H1 (cell line): ENCODE results near the gene JMJD8. TPM values are rescaled to one million over a fixed set of nuclear protein-coding genes. Genes with fewer than 3 reads are reported as not detected.

ENCODE experiments used
- CTCF ChIA-PET: fragments of 300-600 bp; sonication (Branson Sonifier 250); formaldehyde crosslinking; loops from one replicate; lab custom pipeline; 2021; ENCODE audit not compliant: partially characterized antibody; lab: Charles Lee
- POLR2A ChIA-PET: fragments of 300-600 bp; sonication (Branson Sonifier 250); formaldehyde crosslinking; loops from one replicate; lab custom pipeline; 2021; ENCODE audit warnings: inconsistent platforms; ENCODE audit not compliant: partially characterized antibody; lab: Charles Lee
- DNase-seq, 2 experiments: peaks; one replicate each; pipeline versions ENCODE4 v3.0.0 to v3.0.0-alpha.2; 2010 to 2022; ENCODE audit warnings: low spot score in 2 of 2, low read depth in 1 of 2, mixed read lengths in 1 of 2
- FAIRE-seq: peaks from 2 replicates; lab custom pipeline; 2011; peaks lifted over from hg19 to GRCh38; lab: Jason Lieb, UNC
- H2AFZ ChIP-seq: 2 replicates; pipeline ENCODE4 v1.8.1; 2012; ENCODE audit warnings: low read length, inconsistent platforms
- H2AK5ac ChIP-seq: 2 replicates; pipeline ENCODE4 v1.6.1; 2013; ENCODE audit warnings: low read depth, low read length
- H2BK120ac ChIP-seq: replicated peaks from 2 replicates; pipeline ENCODE3; 2013; ENCODE audit warnings: low read depth, low read length, inconsistent platforms
- H2BK12ac ChIP-seq: 2 replicates; pipeline ENCODE4 v1.6.1; 2013; ENCODE audit warnings: low read depth, low read length
- H2BK15ac ChIP-seq: 2 replicates; pipeline ENCODE4 v1.6.1; 2013; ENCODE audit warnings: low read length
- H2BK20ac ChIP-seq: 2 replicates; pipeline ENCODE4 v1.6.1; 2013; ENCODE audit warnings: low read length
- H2BK5ac ChIP-seq: 2 replicates; pipeline ENCODE4 v1.6.1; 2013; ENCODE audit warnings: low read depth, low read length
- H3K14ac ChIP-seq: 2 replicates; pipeline ENCODE4 v1.6.1; 2013; ENCODE audit warnings: inconsistent platforms; ENCODE audit not compliant: insufficient read length
- H3K18ac ChIP-seq: 2 replicates; pipeline ENCODE4 v1.6.1; 2013; ENCODE audit warnings: low read length; ENCODE audit errors: extremely low read depth
- H3K23ac ChIP-seq: 2 replicates; pipeline ENCODE4 v1.6.1; 2013; ENCODE audit warnings: inconsistent platforms; ENCODE audit not compliant: insufficient read length
- H3K23me2 ChIP-seq: 2 replicates; pipeline ENCODE4 v1.6.1; 2013; ENCODE audit warnings: low read depth, low read length
- H3K27ac ChIP-seq: 2 replicates; pipeline ENCODE4 v1.6.1; 2011; ENCODE audit warnings: low read depth, low read length, inconsistent platforms
- H3K27me3 ChIP-seq, 4 experiments: replicated peaks in 1 of 4; 1 replicate in 1 of 4; 2 replicates in 3 of 4; pipeline versions ENCODE4 v1.6.1 to v1.8.1; 2011 to 2013; ENCODE audit warnings: low read length in 3 of 4, mild to moderate bottlenecking in 3 of 4, inconsistent platforms in 2 of 4, mixed read lengths in 2 of 4, moderate library complexity in 1 of 4; ENCODE audit not compliant: control insufficient read depth in 3 of 4, insufficient read depth in 3 of 4; ENCODE audit errors: extremely low read depth in 1 of 4
- H3K36me3 ChIP-seq, 4 experiments: 2 replicates each; pipeline versions ENCODE4 v1.6.1 to v1.8.1; 2011 to 2013; ENCODE audit warnings: mild to moderate bottlenecking in 4 of 4, low read length in 3 of 4, moderate library complexity in 2 of 4, control low read depth in 1 of 4, inconsistent platforms in 1 of 4; ENCODE audit not compliant: insufficient read depth in 4 of 4, control insufficient read depth in 2 of 4
- H3K4ac ChIP-seq: replicated peaks from 2 replicates; pipeline ENCODE3; 2013; ENCODE audit warnings: low read length, low read depth, mixed read lengths, inconsistent platforms; ENCODE audit not compliant: insufficient read length
- H3K4me1 ChIP-seq, 4 experiments: replicated peaks in 1 of 4; 1 replicate in 1 of 4; 2 replicates in 3 of 4; pipeline versions ENCODE4 v1.6.1 to v1.8.1; 2011 to 2013; ENCODE audit warnings: low read length in 3 of 4, inconsistent platforms in 2 of 4, mixed read lengths in 1 of 4; ENCODE audit not compliant: insufficient read depth in 4 of 4, control insufficient read depth in 3 of 4
- H3K4me2 ChIP-seq, 2 experiments: 2 replicates each; pipeline versions ENCODE4 v1.6.1 to v1.8.1; 2011 to 2013; ENCODE audit warnings: low read depth in 2 of 2, low read length in 2 of 2, control low read depth in 1 of 2, inconsistent platforms in 1 of 2, mild to moderate bottlenecking in 1 of 2; ENCODE audit not compliant: insufficient read depth in 1 of 2
- H3K4me3 ChIP-seq, 4 experiments: fragments of 200-600, 300-600 bp in 1 of 4; sonication (generic), shearing (Covaris generic), sonication (Bioruptor Twin) in 1 of 4; 2 replicates each; pipeline versions ENCODE4 v1.5.1 to v1.8.1; 2011 to 2016; ENCODE audit warnings: low read length in 4 of 4, low read depth in 3 of 4, control low read depth in 2 of 4, inconsistent platforms in 2 of 4, mild to moderate bottlenecking in 2 of 4, mixed read lengths in 1 of 4, moderate library complexity in 1 of 4; ENCODE audit not compliant: insufficient read depth in 2 of 4; ENCODE audit errors: extremely low read depth in 1 of 4
- H3K56ac ChIP-seq: replicated peaks from 2 replicates; pipeline ENCODE3; 2013; ENCODE audit warnings: low read depth, mild to moderate bottlenecking, mixed read lengths, low read length, inconsistent platforms; ENCODE audit not compliant: insufficient read length
- H3K79me1 ChIP-seq: 2 replicates; pipeline ENCODE4 v1.6.1; 2013; ENCODE audit warnings: low read depth, low read length, control low read depth
- H3K79me2 ChIP-seq, 2 experiments: 2 replicates each; pipeline versions ENCODE4 v1.6.1 to v1.8.1; 2012 to 2013; ENCODE audit warnings: low read length in 2 of 2, mild to moderate bottlenecking in 2 of 2, inconsistent platforms in 1 of 2; ENCODE audit not compliant: insufficient read depth in 2 of 2, control insufficient read depth in 1 of 2
- H3K9ac ChIP-seq, 4 experiments: replicated peaks in 1 of 4; 1 replicate in 1 of 4; 2 replicates in 3 of 4; pipeline versions ENCODE4 v1.6.1 to v1.8.1; 2011 to 2013; ENCODE audit warnings: low read depth in 3 of 4, low read length in 3 of 4, control low read depth in 2 of 4, mild to moderate bottlenecking in 2 of 4, moderate library complexity in 2 of 4, inconsistent platforms in 1 of 4; ENCODE audit errors: extremely low read depth in 1 of 4
- H3K9me3 ChIP-seq, 2 experiments: 2 replicates each; pipeline versions ENCODE4 v1.6.1 to v1.8.1; 2012 to 2013; ENCODE audit warnings: mild to moderate bottlenecking in 2 of 2, moderate library complexity in 2 of 2, control low read depth in 1 of 2, inconsistent platforms in 1 of 2, low read depth in 1 of 2, low read length in 1 of 2, mixed read lengths in 1 of 2; ENCODE audit not compliant: insufficient read depth in 2 of 2
- H4K20me1 ChIP-seq, 2 experiments: replicated peaks in 1 of 2; 2 replicates each; pipeline versions ENCODE3 to v1.8.1; 2011 to 2013; ENCODE audit warnings: inconsistent platforms in 2 of 2, low read length in 2 of 2, mild to moderate bottlenecking in 1 of 2; ENCODE audit not compliant: insufficient read depth in 2 of 2, control insufficient read depth in 1 of 2
- H4K5ac ChIP-seq: 2 replicates; pipeline ENCODE4 v1.6.1; 2013; ENCODE audit warnings: low read length, low read depth, mixed read lengths, inconsistent platforms; ENCODE audit not compliant: insufficient read length
- H4K8ac ChIP-seq: 2 replicates; pipeline ENCODE4 v1.8.0; 2013; ENCODE audit warnings: mild to moderate bottlenecking, moderate library complexity, low read length, inconsistent platforms; ENCODE audit not compliant: insufficient read depth; ENCODE audit errors: extremely low read depth
- H4K91ac ChIP-seq: replicated peaks from 2 replicates; pipeline ENCODE3; 2013; ENCODE audit warnings: low read length, mixed read lengths, inconsistent platforms; ENCODE audit not compliant: insufficient read length
- BCL11A ChIP-seq, 2 experiments: IDR thresholded peaks; one replicate each; pipeline ENCODE4 v1.6.1; 2011; ENCODE audit warnings: low read depth in 2 of 2, low read length in 2 of 2, mild to moderate bottlenecking in 2 of 2
- CHD2 ChIP-seq: IDR thresholded peaks from 2 replicates; pipeline ENCODE4 v1.6.1; 2012; ENCODE audit warnings: low read length, improper control_type of control experiment
- HDAC6 ChIP-seq: IDR thresholded peaks from one replicate; pipeline ENCODE4 v1.7.1; 2012; ENCODE audit warnings: low read depth, mild to moderate bottlenecking, inconsistent platforms, low read length, moderate library complexity
- KDM1A ChIP-seq: fragments of 200-600, 300-600 bp; sonication (generic); IDR thresholded peaks from 2 replicates; pipeline ENCODE4 v1.7.1; 2016; ENCODE audit warnings: mild to moderate bottlenecking, low read length, borderline replicate concordance
- KDM5A ChIP-seq: fragments of 200-600 bp; IDR thresholded peaks from 2 replicates; pipeline ENCODE4 v1.7.1; 2012; ENCODE audit warnings: mild to moderate bottlenecking, low read length, inconsistent platforms, mixed read lengths
- POU5F1 ChIP-seq: IDR thresholded peaks from 2 replicates; pipeline ENCODE4 v1.6.1; 2011; ENCODE audit warnings: low read depth, mild to moderate bottlenecking, low read length, moderate library complexity
- RBBP5 ChIP-seq: IDR thresholded peaks from 2 replicates; pipeline ENCODE4 v1.7.1; 2012; ENCODE audit warnings: low read depth, mild to moderate bottlenecking, inconsistent platforms, low read length, moderate library complexity, borderline replicate concordance
- SIN3A ChIP-seq, 2 experiments: IDR thresholded peaks in 1 of 2; conservative IDR thresholded peaks in 1 of 2; 2 replicates each; pipeline ENCODE4 v1.6.1; 2011 to 2012; ENCODE audit warnings: low read length in 2 of 2, improper control_type of control experiment in 1 of 2, low read depth in 1 of 2, mild to moderate bottlenecking in 1 of 2
- WGBS, 2 experiments: shearing (Covaris generic) in 1 of 2; methylation state at CpG; one replicate each; pipeline versions ENCODE4 v1.1.6 to v1.1.7; 2013 to 2015; ENCODE audit warnings: low lambda C conversion rate in 2 of 2, mixed read lengths in 2 of 2, inconsistent platforms in 1 of 2, low coverage in 1 of 2, missing lambda C conversion rate in 1 of 2; ENCODE audit not compliant: insufficient replicate concordance in 2 of 2, insufficient coverage in 1 of 2, insufficient read length in 1 of 2; ENCODE audit errors: extremely low coverage in 1 of 2, missing lambda C conversion rate in 1 of 2; 5-methylcytosine and 5-hydroxymethylcytosine counted together
- polyA plus RNA-seq, 7 experiments: library from polyadenylated mRNA; depleted of rRNA in 3 of 7; stranded (reverse) in 5 of 7; unstranded in 2 of 7; fragments of >200 nt in 5 of 7; fragments of 200-250 nt in 2 of 7; gene quantifications; 1 replicate in 5 of 7; 2 replicates in 1 of 7; 4 replicates in 1 of 7; pipeline versions ENCODE4 v1.2.1 to v1.2.3, GENCODE V29; 2011 to 2013; ENCODE audit warnings: missing spikeins in 2 of 7, mixed read lengths in 2 of 7
- total RNA-seq: library from RNA; stranded (reverse); fragmentation: NEBNext Ultra II Directional; extraction: Animal tissue kit (Norgen Biotek cat#: 25700); gene quantifications from 2 replicates; pipeline ENCODE4 v1.2.1, GENCODE V29; 2021
- TF ChIP-seq, protein P1 (sequence below): IDR thresholded peaks from 2 replicates; pipeline ENCODE4 v1.6.1; 2012; ENCODE audit warnings: low read length, inconsistent platforms

Gene JMJD8
- total and polyA plus RNA-seq, 2 of the 8 experiments (the other 6 are each of a cell fraction or from before 2014, with no cell fraction given) = 46.4 to 87.4 TPM

DNA sequence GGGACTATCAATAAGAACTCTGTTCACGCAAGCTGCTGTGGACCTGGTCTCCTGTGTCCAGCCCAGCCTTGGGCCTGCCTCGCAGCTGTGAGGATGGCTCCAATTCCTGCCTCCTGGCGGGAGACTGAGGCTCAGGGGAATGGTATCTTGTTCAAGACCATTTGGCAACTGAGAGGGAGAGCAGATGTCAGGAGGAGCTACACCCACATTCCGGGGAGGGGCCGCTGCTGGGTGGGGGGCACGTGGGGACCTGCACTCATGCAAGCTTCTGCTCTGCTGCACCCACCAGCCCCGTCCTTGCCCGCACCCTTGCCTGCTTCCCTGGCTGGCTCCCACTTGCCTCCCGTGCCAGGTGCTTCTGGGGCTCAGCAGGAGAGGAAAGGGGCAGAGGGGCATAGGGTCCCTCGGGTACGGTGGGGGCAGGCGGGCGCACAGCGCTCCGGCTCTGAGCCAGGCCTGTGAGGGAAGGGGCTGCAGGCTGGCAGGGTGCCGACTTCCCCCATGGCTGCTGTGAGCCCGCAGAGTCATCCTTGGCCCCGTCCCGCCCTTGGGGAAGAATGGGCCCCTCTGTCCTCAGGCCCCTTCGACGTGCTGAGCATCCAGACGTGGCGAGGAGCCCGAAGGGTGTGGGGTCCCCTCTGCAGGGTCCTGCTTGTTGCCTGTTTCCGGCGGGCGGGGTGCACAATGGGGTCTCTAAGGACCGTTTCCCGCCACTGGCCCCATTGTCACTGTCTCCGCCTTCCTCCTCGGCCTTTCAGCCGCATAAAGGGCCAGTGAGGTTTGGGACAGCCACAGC, 33.5 kb upstream of the JMJD8 start:
- Histone ChIP-seq H3K9ac (no peak overlapping the region; a peak in 1 of 7 replicates), H3K79me2 (no peaks in the 10 kb centered on the region), H3K4me1 (peaks cover 0 to 29% (median 19%) of the 10 kb centered on the region in 4 experiments; a peak in 5 of 7 replicates), H2BK20ac (no peak overlapping the region), H3K79me1 (no peaks in the 10 kb centered on the region), H3K14ac (no peak overlapping the region), H3K4me2 (no peak overlapping the region; a peak in 1 of 4 replicates), H3K27me3 (peaks cover 0 to 41% (median 24%) of the 10 kb centered on the region in 4 experiments; a peak in 6 of 7 replicates), H3K9me3 (no peaks in the 10 kb centered on the region; a peak in 1 of 4 replicates), H3K23me2 (peaks cover 19% of the 10 kb centered on the region; the same call in 1 of the 2 replicates), H2AK5ac (no peak overlapping the region), H3K4ac (no peak overlapping the region), H3K56ac (no peak overlapping the region), H3K36me3 (peaks cover 0 to 6% (median 0%) of the 10 kb centered on the region in 4 experiments; a peak in 1 of 8 replicates), H4K5ac (no peak overlapping the region), H4K91ac (no peak overlapping the region), H2BK15ac (no peak overlapping the region), H2BK12ac (no peak overlapping the region), H2AFZ (no peak overlapping the region), H3K18ac (no peak overlapping the region), H3K4me3 (no peak overlapping the region), H2BK5ac (no peak overlapping the region), H4K8ac (no peak overlapping the region), H3K27ac (no peak overlapping the region; the same call in 1 of the 2 replicates), H3K23ac (no peak overlapping the region), H4K20me1 (peaks cover 6 to 14% of the 10 kb centered on the region in 2 experiments), H2BK120ac (no peak overlapping the region)
- POLR2A ChIA-PET = interaction anchor here (0.5 to 23.0 kb wide), 9 partner anchors 1 to 83 kb away, joined by 4 to 353 read pairs (median 8); partner anchors contain the start of genes ANTKMT, CCDC78, CIAO3 and GNG13
- DNase-seq = no peak
- 80% methylated on average over 25 of the region's 32 CpGs; no CpG with 5 or more reads in 1 of the 2 experiments for WGBS, 2 experiments
- FAIRE-seq = no peak
- CTCF ChIA-PET = interaction anchor here (1.5 to 33.4 kb wide), 6 partner anchors 14 to 83 kb away, joined by 3 to 977 read pairs (median 7); partner anchors contain the start of genes ANTKMT, CCDC78, CHTF18 and CIAO3
- TF ChIP-seq POU5F1 (no peak), KDM5A (no peak), CHD2 (no peak), HDAC6 (no peak), RBBP5 (no peak), KDM1A (no peak), SIN3A (conservative IDR thresholded peaks at IDR 0.05 in 1 of 2, IDR thresholded peaks at IDR 0.05 in 1 of 2; ENCODE audit: low read depth in 1 of 2, low read length in 2 of 2) (no peak), BCL11A (IDR thresholded peaks at IDR 0.05; ENCODE audit: low read depth in 2 of 2, low read length in 2 of 2) (no peak)
- TF ChIP-seq, protein P1, sequence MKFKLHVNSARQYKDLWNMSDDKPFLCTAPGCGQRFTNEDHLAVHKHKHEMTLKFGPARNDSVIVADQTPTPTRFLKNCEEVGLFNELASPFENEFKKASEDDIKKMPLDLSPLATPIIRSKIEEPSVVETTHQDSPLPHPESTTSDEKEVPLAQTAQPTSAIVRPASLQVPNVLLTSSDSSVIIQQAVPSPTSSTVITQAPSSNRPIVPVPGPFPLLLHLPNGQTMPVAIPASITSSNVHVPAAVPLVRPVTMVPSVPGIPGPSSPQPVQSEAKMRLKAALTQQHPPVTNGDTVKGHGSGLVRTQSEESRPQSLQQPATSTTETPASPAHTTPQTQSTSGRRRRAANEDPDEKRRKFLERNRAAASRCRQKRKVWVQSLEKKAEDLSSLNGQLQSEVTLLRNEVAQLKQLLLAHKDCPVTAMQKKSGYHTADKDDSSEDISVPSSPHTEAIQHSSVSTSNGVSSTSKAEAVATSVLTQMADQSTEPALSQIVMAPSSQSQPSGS = no peak
